ENCODE measurements around the gene GRIN2A.

GRIN2A gene

DNA sequence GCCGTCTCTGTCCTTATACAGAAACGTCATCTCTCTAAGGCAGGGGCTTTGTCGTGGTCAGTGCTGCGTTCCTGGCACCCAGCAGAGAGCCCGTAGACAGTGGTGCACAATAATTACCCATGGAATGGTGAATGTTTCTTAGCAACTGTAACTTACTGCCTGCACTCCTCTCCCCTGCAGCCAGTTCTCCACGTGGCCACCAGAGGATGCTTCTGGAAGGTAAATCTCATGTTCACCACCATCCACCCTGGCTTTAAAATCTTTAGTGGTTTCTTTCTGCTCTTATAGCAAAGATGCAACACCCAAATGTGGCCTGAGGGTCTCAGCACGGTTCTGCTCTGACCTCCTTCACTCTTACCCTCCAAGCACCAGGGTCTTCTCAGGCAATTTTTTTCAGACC is 150.8 kb downstream of the GRIN2A start:
- DNase-seq (ENCODE audit: low read depth), result no peak

DNA sequence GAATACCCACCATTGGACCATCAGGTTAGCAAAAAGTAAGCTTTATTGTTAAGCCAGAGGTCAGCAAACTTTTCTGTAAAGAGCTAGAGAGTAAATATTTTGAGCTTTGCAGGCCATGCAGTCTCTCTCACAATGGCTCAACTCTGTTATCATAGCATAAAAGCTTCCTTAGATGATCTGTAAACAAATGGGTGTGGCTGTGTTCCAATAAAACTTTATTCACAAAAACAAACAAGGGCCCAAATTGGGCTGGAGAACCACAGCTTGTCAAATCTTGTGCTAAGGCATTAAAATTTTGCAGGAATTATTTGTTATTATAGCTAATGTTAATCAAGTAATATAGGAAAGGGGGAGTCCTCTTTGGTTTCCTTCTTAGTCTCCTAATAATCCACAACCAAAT is 153.6 kb downstream of the GRIN2A start:
- DNase-seq (ENCODE audit: low read depth), result no peak

DNA sequence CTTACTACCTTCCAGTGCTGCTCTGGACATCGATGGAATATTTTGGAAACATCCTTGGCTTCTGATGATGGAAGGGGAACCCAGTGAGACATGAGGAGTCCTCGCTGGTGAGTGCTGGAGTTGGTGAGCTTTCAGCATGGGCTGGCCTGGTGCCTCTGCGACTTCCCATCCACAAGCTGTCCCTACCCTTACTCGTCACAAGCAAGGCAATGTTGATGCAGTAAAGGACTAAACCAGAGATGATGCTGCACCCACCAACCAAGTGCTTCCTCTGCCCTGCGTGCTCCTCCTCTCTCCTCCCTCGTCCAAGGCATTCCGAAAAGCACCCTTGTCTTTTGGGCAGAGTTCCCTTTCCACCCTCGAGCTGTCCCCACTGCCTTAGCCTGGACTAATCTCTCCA is 154.7 kb downstream of the GRIN2A start:
- no peak for DNase-seq (ENCODE audit: low read depth)

DNA sequence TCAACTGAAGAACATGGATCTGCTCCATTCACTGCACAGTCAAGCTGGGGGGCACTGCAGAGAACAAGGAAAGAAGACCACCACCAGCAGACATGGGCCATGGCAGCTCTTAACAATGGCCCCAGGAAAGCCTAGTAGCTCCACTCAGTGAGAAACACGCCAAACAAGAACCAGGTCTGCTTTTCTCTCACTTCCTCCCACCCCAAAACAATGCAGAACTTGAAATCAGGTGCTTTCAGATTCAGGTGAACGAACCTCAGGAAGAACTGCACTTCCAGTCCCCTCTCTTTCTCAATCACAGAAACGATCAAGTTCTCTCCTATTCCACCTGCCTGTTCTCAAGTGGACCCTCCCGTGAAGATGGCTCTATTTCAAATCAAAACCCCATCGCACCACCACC is 155.6 kb downstream of the GRIN2A start:
- DNase-seq (ENCODE audit: low read depth), result no peak

DNA sequence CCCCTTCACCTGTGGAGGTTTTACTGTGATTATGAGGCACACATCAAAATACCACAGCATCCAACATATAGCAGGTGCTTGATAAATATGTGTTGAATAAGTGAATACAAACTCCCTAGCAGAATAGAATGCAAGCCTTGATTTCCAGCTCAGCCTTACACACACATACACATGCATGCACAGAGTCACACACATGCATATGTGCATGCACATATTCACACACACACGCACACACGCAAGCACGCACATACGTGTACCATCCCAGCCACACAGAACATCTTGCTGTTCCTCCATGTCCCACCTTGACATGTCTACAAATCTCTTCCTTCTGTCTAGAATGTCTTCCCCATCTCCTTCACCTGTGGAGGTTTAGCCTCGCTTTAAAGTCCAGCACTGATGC is 160.1 kb downstream of the GRIN2A start:
- no peak for DNase-seq (ENCODE audit: low read depth)

DNA sequence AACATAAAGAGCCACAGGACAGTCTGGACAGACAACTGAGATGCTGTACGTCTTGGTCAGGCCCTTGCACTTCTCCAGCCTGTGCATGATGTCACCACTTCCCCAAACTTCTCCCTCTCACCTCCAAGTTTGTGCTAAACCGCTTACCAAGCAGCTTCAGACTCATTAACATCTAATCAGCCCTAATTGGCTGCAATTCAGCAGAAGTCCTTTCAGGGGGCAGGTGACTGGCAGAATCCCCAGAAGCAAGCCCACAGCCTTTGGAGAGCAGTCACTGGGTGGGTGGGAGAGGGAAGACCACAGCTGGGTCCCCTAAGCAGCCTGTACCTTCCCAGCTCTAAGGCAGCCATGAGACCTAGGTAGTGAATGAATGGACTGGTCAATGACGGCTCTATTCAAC is 161.4 kb downstream of the GRIN2A start:
- DNase-seq (ENCODE audit: low read depth), result no peak

DNA sequence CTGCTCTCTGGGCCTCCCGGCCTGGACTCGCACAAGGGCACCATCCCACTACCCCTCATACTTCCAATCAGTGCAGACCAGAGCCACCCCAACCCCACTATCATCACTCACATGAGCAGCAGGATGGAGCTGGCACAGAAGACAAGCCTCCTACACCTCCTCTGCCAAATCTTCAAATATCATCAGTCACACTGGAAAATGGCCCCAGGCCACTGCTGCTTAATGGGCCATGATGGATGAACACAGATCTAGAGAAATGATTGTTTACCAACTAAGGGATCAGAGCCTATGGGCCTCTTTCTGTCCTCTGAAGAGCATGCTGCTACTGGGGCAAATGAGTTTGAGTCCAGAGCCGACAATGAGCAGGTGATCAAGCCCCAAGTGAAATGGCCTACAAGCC is 165.5 kb downstream of the GRIN2A start:
- DNase-seq (ENCODE audit: low read depth), result no peak

DNA sequence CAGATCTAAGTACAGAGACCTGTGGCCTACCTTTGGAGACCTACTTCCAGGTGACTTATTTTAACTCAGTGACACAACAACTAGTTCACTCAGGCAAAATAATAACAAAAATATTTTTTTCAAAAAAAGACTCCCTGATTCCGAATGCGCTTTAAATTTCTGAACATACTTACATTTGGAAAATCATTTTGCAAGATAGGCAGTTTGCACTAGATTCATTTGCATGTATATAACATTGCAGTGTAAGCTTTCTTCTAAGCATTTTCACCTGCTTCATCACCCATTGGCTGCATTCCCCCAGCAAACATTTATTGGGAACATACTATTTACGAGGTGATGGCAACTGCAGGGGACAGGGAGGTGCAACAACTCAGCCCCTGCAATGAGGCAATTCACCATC is 166.8 kb downstream of the GRIN2A start:
- DNase-seq (ENCODE audit: low read depth), result no peak

DNA sequence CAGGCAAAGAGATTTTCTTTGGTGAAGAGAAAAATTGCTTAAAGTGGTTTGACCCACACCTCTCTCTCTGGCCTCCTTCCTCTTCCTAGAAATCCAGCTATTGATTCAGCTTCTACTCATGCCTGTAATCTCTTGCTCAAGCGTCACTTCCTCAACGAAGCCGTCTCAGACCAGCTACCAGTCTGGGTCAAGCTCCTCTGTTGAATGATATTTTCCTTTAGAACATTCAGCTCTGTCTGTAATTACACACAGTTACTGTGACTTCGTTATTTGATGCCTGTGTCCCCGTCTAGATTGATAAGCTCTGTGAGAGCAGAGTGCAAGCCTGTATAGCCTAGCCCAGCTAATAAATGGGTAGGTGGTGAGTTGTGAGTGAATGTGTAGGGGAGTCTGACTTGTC is 168.5 kb downstream of the GRIN2A start:
- DNase-seq (ENCODE audit: low read depth), result no peak

DNA sequence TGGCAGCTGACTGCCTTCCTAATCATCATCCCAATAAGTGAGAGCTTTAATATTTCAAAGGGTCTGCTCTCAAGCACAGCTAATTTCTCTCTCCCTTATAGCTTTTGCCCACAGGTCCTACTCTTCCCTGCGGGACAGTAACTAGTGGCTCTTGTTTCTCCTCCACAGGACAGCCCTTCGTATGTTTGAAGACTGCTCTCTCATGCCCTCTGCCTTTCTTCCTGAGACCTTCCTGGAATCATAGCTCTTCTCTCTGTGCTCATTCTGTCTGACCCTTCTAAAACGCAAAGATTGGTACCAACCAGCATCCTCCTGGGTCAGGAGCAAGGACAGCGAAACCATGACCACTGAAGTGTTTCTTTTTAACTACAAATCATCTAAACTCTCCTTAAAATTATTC is 168.9 kb downstream of the GRIN2A start:
- DNase-seq (ENCODE audit: low read depth), result no peak

DNA sequence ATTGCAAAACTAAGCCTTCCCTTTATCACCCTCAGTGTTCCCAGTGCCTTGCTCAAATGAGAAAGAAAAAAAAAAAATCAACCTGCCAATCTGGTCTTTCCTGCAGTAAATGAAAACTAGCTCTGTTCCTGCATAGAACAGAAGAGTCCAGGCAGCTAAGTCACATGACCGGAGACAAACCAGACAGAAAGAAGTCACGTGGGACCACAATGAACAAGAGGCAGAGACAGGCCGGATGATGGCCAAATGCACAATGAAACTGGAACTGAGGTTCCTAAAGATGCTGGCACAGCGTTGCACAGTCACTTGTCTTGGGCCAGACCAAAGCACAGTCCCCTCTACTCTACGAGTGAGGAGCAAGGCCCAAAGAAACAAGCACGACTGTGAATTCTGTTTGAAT is 172.5 kb downstream of the GRIN2A start:
- DNase-seq (ENCODE audit: low read depth), result no peak

DNA sequence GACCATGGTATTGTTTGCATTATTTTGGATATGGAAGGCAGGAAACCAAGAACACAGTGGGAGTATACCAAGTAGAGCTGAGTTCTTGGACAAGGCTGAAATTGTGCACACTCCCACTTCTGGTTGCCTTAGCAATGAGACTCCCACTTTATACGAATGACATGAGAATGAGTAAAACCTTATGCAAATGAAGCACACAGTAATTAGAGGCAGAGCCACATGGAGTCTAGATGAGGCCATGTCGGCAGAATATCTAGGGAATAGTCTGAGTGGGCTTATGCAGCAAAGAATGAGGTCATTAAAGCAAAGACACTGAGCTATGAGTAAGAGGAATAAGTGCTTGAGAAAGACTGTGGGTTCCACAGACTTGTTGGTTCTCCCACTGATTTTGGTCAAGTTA is 178.7 kb downstream of the GRIN2A start:
- DNase-seq (ENCODE audit: low read depth), result no peak

DNA sequence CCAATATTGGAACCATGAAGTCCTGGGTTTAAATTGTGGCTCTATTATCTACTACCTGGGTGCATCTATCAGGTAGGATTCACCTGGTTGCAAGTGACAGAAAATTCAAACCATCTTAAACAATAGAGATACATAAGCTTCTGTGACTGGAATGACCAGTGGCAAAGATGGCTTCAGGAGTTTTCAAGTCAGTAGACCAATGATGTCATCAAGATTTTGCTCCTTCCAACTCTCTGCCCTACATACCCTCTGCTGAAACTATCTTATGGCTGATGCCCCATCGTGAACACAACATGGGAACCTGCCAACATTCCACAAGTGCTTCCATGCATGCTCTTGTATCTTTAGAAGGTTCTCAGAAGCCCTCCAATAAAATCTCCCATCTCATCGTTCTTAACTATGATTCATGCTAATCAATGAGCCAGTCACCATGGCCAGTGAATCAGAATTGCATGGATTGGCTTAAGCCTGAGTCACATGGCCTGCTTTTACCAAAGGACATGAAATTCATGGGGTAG is 180.9 kb downstream of the GRIN2A start:
- DNase-seq (ENCODE audit: low read depth), result no peak

DNA sequence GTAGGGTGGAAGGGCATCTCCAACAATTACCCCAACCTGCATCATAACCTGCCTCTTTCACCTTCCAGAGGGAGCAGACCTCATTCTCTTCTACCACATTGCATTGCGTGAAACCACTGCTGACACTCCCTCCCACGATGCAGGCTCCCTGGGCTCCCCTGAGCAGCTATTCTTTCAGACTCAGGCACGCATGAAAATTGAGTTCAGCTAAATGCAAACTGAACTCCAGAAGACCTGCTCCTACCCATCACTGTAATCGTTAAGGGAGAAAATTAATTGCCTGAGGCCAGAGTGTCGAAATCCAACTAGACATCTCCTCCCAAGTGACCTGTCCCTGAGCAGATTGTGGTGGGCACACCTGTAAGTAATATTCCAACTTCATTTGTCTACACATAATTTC is 186.0 kb downstream of the GRIN2A start:
- DNase-seq (ENCODE audit: low read depth), result no peak

DNA sequence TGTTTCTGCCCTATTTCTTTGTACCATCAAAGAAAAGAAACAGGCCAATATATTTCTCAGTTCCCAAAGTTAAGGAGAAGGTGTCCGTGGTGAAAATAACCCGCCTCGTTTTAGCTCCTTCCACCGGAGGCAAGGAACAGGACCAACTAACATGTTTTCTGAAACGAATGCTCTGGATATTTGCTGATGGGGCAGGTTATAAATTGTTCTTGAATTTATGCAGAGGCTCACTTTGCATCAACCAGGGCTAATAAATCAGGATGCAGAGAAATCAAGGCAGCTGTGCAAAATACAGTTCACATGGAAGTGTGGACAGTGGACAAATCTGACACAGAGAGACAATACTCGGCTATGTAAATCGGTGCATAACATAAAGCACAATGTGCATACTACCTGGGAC is 189.8 kb downstream of the GRIN2A start:
- no peak for DNase-seq (ENCODE audit: low read depth)

DNA sequence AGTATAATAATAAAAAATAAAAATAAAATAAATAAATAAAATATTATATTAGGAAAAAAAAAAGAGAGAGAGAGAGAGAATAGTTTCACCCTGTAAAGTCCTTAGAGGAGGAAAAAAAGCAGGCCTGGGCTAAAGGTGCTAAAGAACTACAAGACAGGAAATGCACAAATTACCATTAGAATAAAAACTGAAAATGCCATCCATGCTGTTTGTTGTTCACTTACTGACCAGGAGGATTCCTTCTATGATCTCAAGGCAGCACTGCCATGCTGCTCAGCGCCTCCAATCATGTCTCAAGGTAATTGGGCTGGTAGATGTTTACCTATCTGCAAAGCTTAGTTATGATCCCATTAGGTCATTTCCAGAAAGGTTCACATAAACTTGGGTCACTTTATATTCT is 201.2 kb downstream of the GRIN2A start:
- no peak for DNase-seq (ENCODE audit: low read depth)

DNA sequence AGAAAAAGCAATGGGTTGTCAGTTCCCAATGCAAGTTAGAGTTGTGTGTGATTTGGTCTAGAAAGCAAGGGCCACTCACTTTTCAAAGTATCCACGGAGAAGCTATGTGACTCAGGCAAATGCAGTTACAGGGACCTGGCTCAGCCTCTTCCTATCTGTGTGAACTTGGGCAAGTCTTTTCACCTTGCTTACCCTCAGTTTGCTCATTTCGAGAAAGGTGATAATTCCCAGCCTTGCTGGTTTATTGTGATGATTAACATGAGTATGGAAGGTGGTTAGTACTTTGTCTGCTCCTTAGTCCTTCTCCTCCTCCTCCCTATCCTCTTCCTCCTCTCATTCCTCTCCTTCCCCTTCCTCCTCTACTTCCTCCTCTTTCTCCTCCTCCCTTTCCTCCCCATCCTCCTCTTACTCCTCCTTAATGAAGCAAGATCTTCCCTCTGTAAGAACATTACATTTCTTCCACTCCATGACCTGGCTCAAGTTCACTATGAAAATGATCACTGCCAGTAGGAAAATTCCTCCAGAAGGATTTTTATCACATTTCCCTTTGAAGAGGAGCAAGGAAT is 204.0 kb downstream of the GRIN2A start:
- DNase-seq (ENCODE audit: low read depth), result no peak

DNA sequence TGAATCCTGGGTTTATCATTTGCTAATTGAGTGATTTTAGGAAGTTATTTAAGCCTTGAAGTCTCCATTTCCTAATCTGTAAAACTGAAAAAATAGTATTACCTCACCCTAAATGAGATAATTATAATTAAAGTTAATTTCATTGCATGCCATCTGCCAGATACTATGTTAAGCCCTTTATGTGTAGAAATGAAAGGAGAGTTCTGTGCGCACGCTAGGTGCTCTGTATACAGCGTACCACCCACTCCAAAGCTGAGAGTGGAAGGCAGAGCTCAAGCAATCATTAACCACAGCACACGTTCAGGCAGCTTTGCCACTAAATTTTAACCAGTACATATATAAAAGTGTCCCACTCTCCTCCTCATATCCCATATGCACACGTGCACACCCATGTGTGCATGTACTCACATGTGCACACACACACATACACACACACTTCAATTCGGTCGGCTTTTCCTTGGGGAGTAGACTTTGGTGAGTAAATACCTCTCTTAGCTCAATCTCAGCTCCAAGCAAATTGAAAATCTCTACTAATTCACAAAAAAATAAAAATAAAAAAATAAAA is 204.8 kb downstream of the GRIN2A start:
- DNase-seq (ENCODE audit: low read depth), result no peak

DNA sequence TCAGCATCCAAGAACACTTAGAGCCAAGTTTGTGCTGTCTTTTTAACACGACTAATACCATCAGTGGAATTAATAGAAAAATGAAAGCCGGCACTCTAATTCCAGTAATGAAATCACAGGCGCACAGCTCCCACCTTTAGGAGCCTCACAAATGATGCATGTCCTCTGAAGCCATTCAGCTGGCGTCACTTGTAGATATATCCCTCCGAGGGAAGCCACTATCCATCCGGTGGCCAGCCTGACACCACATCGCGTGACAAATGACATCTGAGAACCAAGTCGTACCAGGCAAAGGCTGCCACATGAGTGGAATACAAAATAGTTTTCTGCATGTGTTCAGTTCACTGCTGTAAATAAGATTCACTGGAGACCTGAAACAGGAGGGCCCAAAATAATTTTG is 205.6 kb downstream of the GRIN2A start:
- no peak for DNase-seq (ENCODE audit: low read depth)

DNA sequence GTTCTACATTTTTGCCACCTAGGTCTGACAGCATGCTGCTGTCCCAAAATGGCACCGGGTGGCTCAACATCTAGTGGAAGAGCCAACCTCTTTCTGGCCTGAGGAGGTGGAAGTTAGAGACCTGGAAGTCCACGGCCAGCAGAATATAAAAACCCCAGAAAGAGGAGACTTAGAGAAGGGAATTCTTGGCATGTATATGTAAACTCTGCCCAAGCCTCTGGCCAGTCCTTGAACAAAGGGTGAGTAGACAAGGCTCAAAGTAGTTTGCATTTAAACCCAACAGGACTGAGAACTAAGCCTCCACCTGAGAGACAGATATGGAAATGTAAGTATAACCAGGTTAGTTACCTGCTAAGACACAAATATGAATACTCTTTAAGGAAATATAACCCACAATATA is 210.3 kb downstream of the GRIN2A start:
- DNase-seq (ENCODE audit: low read depth), result no peak

DNA sequence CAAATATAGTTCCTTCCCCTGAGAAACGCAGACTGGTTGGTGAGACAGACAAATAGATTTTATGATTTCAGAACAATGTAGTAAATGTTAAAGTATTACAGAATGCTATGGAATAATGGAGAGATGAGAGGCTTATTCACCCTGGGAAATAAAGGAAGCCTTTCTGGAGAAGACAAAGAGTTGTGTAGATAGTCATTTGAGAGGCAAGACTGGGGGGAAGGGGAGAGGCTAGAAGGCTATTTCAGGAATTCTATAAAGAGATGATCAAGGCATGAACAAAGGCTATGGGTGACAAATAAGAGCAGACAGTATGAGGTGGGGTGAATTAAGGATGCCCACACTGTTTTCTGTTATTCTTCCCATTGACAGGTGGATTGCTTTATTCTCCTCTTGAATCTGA is 211.4 kb downstream of the GRIN2A start:
- DNase-seq (ENCODE audit: low read depth), result no peak

DNA sequence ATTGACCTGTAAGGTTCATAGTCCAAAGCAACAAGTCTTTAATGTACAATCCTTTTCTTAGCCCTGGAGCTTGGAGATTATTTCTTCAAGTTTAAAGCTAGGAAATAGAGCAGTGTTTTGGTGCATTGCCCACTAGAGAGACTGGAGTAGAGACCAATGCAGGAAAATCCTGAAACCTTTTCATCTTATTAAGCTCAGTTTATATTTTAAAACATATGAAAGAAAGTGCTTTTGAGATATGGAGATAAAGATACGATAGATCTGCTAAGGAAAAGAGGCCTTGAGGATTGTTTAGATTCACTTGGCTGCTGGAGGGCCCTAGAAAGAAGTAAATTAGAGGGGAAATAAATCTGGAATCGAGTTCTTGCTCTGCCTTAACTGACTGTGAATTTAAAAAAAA is 212.0 kb downstream of the GRIN2A start:
- DNase-seq (ENCODE audit: low read depth), result no peak

DNA sequence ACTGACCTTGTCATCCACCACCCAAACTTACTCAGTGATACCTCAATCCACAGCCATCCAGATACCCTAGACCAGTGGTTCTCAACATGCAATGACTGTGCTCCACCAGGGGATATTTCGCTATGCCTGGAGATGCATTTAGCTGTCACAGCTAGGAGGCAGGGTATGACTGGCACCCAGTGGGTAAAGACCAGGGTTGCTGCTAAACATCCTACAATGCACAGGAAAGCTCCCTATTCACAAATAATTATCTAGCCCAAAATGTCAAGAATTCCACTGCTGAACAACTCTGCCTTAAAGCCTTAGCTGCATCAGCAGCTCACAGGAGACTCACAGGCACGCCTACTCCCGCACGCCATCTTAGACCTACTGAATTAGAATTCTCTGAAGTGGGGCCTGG is 212.6 kb downstream of the GRIN2A start:
- DNase-seq (ENCODE audit: low read depth), result no peak

DNA sequence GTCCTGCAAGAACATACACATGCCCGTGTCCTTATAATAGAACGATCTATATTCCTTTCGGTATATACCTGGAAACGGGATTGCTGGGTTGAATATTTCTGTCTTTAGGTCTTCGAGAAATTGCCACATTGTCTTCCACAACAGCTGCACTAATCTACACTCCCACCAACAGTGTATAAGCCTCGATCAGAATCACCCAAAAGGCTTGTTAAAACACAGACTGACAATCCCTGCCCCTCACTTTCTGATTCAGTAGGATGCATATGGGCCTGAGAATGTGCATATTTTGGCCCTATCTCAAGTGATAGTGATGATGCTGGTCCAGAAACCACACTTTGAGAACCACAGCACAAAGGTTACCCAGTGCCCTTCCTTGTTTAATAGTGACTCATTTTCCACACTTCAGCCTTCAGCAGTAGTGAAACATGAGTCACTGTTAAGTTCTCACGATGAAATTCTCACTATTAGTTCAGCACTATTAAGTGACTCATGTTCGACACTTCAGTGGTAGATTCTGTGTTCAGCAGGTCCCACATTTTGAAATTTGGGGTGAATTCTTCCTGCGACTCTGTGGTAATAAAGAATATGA is 215.6 kb downstream of the GRIN2A start:
- DNase-seq (ENCODE audit: low read depth), result peak; percentile 11
